CD4-positive, alpha-beta T cell treated with Interleukin-4 for 1 hour (primary cell): ENCODE data around the gene KIRREL3.

Source experiments
- DNase-seq, 2 donors: peaks; one replicate each; pipeline ENCODE4 v3.0.0-alpha.2; 2020 to 2022

Gene KIRREL3

DNA sequence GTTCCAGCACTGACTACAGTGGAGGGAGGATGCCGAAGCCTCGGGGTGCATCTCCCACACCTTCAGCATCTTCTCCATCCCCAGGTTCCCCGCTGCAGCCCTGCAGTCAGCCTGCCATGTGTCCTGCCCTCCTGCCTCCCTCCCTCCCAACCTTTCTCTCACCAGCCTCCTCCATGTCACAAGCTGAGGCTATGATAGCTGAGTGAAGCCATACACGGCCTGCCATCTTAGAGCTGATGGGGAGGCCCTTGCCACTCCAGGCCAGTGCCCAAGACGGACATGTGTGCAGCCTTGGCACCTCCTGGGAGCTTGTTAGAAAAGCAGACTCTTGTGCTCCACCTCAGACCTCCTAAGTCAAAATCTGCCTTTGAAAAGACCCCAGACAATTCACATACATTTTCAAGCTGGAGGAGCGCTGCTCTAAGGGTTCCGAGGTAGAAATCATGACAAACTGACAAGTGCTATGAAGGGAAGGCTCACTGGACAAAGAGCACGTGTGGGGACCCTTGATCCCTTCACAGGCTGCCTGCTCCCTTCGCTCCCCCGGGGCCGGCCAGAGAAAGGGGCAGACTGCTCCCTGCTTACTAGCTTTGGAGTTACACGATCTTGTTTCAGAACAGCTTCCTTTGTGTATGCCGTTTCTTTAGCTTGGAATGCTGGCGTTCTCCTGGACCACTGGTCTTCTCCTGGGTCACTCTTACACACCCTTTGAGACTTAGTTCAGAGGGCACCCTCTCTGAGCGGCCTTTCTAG lies 521.2 kb downstream of the KIRREL3 start:
- DNase-seq: no peak

GRCh38 chr11:126478466-126478865 lies 522.1 kb downstream of the KIRREL3 start:
- no peak for DNase-seq

- DNase-seq: peak in 1 of 2 donors; percentile 6
Measured at GRCh38 chr11:126477535-126478305, 522.9 kb downstream of the KIRREL3 start.

DNA sequence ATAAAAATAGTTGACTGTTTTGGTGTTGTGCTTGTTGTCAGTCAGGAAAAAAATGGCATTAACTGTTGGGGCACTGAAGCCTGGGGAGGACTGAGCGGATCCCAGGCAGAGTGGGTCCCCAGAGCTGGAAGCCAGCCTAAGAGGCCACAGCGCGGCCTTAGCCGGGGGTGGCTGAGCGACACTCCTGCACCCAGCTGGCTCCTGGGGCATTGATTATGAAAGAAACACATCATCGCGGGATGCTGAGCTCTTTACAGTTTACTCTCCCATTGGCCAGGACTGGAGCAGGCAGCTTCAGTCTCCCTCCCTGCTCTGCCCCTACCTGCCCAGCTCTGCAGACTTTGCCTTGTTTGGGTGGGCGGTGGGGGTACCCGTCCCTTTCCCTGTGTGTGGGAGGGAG lies 523.6 kb downstream of the KIRREL3 start:
- DNase-seq: no peak

GRCh38 chr11:126476266-126476924 lies 524.2 kb downstream of the KIRREL3 start:
- no peak for DNase-seq

- DNase-seq: no peak
Measured at GRCh38 chr11:126475014-126475991, 525.3 kb downstream of the KIRREL3 start.

DNA sequence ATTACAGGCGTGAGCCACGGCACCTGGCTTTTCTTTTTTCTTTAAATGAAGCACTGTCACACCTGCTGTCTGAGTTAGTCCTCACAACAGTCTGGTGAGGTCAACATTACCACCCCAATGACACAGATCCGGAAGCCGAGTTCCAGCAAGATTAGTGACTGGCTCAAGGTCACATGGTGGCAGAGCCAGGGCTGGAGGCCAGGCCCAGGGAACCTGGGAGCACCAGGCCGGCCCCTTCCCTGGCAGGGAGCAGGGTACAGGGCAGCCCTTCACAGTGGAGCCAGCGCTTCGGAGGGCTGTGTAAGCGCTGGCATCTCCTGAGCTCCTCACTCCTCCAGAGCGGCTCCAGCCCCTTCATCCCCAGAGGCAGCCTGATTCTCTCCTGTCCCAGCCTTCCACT lies 526.4 kb downstream of the KIRREL3 start:
- DNase-seq: no peak

- DNase-seq: no peak
Measured at GRCh38 chr11:126473269-126473668, 527.3 kb downstream of the KIRREL3 start.

DNA sequence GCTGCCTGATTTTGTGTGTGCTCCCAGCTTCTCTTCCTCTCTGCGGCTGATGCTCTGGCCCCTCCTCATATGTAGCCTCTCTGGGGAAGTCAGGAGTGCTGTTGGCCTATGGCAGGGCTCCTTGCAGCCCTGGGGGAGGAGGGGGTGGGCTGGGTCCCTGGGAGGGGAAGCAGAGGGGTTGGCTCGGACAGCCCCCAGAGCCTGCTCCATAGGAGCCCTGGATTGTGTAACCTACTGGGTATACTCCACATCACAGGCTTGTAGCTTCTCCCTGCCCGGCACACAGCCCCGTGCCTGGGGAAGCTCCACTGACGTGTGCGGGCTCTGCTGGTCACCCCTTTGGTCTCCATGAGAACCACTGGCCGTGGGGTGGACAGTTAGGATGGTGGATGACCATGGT lies 531.3 kb downstream of the KIRREL3 start:
- no peak for DNase-seq

GRCh38 chr11:126468102-126468521 lies 532.5 kb downstream of the KIRREL3 start:
- DNase-seq: peak in 1 of 2 donors; percentile 15

DNA sequence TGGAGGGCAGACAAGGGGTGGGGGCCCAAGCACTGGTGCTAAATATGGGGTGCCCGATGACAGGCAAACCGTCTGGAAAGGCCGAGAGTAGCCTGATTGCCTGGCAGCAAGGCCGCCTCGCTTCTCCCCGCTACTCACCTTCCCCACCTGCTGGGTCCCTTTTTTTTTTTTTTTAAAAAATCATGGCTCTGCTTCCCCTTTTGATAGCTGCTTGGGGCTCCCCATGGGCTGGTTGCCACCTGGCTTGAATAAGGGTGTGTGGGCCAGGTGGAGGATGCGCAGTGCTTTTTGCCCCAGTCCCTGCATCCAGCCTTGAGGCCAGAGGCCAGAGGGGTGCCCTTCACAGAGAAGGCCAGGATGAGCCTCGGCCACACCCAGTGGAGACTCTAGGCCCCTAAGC lies 533.1 kb downstream of the KIRREL3 start:
- DNase-seq: no peak

- DNase-seq: no peak
Measured at GRCh38 chr11:126467046-126467370, 533.6 kb downstream of the KIRREL3 start.

GRCh38 chr11:126466236-126467045 lies 534.1 kb downstream of the KIRREL3 start:
- DNase-seq: no peak

DNA sequence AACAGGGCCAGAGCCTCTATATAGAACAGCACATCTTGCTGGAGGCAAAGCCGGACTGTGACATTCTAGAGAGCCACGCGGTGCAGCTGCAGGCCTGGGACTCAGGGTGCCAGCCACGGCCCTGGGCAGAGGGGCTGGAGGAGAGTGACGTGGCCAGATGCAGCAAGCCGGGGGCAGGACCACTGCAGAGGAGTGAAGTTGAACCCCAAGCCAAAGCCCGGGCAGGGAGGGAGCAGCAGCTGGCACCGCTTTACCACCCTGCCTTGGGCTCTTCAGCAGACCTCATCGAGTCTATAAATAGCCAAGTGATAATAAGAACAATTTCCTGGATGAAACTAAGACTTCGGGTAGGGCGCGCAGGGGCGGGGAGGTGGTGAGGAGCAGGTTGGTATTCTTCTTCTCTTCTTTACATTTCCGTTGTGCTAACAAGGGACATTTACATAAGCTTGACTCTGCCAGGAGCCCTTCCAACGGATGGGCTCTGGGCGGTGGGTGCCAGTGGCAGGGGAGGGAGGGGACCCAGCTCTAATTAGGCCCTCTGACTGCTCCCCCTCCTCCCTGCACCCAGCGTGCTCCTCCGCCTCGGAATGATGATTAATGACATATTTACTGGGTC lies 534.9 kb downstream of the KIRREL3 start:
- DNase-seq: peak; percentile 26 to 39

GRCh38 chr11:126464796-126465195 lies 535.8 kb downstream of the KIRREL3 start:
- DNase-seq: peak in 1 of 2 donors; percentile 24

DNA sequence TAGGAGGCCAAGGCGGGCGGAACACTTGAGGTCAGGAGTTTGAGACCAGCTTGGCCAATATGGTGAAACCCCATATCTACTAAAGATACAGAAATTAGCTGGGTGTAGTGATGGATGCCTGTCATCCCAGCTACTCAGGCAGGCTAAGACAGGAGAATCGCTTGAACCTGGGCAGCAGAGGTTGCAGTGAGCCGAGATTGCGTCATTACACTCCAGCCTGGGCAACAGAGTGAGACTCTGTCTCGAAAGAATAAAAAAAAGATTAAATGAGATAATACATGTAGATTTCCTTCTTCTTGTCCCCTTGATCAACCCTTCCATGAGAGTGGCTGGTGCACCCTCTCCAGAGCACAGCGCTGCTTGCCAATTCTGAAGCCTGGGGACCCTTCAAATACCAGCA lies 538.1 kb downstream of the KIRREL3 start:
- no peak for DNase-seq

DNA sequence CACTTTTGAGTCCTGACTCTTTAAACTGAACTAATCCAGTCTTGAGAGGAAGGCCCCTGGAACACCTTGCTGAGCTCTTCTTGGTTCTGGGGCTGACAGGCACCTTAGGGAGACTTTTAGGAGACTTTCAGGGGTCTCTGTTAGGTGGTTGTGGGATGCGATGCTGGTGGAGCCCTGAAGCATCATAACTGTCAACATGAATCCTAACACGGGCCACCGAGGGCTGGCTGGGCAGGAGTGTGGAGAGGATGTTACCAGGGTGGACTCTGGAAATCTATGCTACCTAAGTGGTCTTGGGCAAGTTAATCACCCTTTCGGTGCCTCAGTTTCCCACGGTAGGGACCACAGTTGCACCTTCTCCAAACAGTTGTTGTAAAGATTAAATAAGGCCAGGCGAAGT lies 538.6 kb downstream of the KIRREL3 start:
- no peak for DNase-seq

GRCh38 chr11:126461096-126461440 lies 539.5 kb downstream of the KIRREL3 start:
- DNase-seq: no peak

GRCh38 chr11:126460417-126461095 lies 540.0 kb downstream of the KIRREL3 start:
- DNase-seq: no peak

GRCh38 chr11:126459691-126460281 lies 540.8 kb downstream of the KIRREL3 start:
- no peak for DNase-seq
